Measurements from ENCODE around the gene ACAD11.

DNA sequence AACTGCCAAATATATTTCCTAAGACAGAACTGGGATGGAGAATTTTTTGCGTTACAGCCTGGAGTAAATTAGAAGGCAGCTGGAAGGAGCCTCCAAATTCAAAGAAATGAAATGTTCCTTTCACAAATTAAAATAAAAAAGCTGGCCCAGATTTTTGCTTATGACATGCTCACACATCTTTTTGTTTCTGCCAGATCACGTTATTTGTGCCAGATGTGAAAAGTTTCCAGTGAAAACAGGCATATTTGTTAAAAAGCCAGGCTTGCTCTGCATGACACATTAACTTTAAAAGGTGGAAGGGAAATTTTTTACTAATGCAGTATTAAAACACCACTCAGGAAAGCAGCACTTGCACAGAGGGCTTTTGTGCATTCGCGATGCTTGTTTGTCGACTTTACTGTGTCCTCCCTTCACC is 85.8 kb downstream of the ACAD11 start:
- TF ChIP-seq, protein P1, sequence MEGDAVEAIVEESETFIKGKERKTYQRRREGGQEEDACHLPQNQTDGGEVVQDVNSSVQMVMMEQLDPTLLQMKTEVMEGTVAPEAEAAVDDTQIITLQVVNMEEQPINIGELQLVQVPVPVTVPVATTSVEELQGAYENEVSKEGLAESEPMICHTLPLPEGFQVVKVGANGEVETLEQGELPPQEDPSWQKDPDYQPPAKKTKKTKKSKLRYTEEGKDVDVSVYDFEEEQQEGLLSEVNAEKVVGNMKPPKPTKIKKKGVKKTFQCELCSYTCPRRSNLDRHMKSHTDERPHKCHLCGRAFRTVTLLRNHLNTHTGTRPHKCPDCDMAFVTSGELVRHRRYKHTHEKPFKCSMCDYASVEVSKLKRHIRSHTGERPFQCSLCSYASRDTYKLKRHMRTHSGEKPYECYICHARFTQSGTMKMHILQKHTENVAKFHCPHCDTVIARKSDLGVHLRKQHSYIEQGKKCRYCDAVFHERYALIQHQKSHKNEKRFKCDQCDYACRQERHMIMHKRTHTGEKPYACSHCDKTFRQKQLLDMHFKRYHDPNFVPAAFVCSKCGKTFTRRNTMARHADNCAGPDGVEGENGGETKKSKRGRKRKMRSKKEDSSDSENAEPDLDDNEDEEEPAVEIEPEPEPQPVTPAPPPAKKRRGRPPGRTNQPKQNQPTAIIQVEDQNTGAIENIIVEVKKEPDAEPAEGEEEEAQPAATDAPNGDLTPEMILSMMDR (IDR thresholded peaks at IDR 0.05), result no peak
- no peak for TF ChIP-seq ZFX (IDR thresholded peaks at IDR 0.05; ENCODE audit: borderline replicate concordance)

All from 22Rv1 (cell line).